Neural cell (in vitro differentiated cells): ENCODE measurements around the gene MICB. TPM values are rescaled to one million over a fixed set of nuclear protein-coding genes. Genes with fewer than 3 reads are reported as not detected.
A peak's percentile ranks its signal among the peaks of the same experiment; 100 is the strongest.

Experiments used
- H2AFZ ChIP-seq: fragments of 200-600, 300-800 bp; sonication (generic), shearing (Covaris generic); 2 replicates; pipeline ENCODE4 v1.6.0; 2014; ENCODE audit warnings: low read depth, mild to moderate bottlenecking, antibody characterized with exemption, low read length, moderate library complexity
- H3F3A ChIP-seq: fragments of 200-600 bp; shearing (Covaris generic); 2 replicates; pipeline ENCODE4 v1.6.1; 2016; ENCODE audit warnings: mild to moderate bottlenecking, moderate library complexity, mixed read lengths, antibody characterized with exemption, low read length; ENCODE audit not compliant: insufficient read depth, poor library complexity, severe bottlenecking
- H3K27ac ChIP-seq: fragments of 200-600, 300-800 bp; sonication (generic), shearing (Covaris generic); 2 replicates; pipeline ENCODE4 v1.5.1; 2014; ENCODE audit warnings: mild to moderate bottlenecking, low read length, moderate library complexity
- H3K27me3 ChIP-seq: fragments of 300-800, 200-600 bp; sonication (generic), shearing (Covaris generic); 2 replicates; pipeline ENCODE4 v1.6.0; 2014; ENCODE audit warnings: mild to moderate bottlenecking, low read depth, low read length, moderate library complexity; ENCODE audit not compliant: insufficient read depth
- H3K36me3 ChIP-seq: fragments of 300-800, 200-600 bp; sonication (generic), shearing (Covaris generic); 2 replicates; pipeline ENCODE4 v1.5.1; 2014; ENCODE audit warnings: mild to moderate bottlenecking, antibody characterized with exemption, low read length, moderate library complexity; ENCODE audit not compliant: insufficient read depth
- H3K4me2 ChIP-seq: fragments of 300-800, 200-600 bp; sonication (generic), shearing (Covaris generic); 2 replicates; pipeline ENCODE4 v1.6.0; 2014; ENCODE audit warnings: mild to moderate bottlenecking, low read length
- H3K4me3 ChIP-seq: fragments of 300-800, 200-600 bp; sonication (generic), shearing (Covaris generic); 2 replicates; pipeline ENCODE4 v1.5.1; 2014; ENCODE audit warnings: mild to moderate bottlenecking, low read length, moderate library complexity
- H3K79me2 ChIP-seq: fragments of 200-600 bp; shearing (Covaris generic); replicated peaks from 2 replicates; pipeline ENCODE4 v1.6.0; 2014; ENCODE audit warnings: mild to moderate bottlenecking, low read length, moderate library complexity; ENCODE audit not compliant: insufficient read depth
- H3K9ac ChIP-seq: fragments of 300-800, 200-600 bp; sonication (generic), shearing (Covaris generic); 2 replicates; pipeline ENCODE4 v1.6.1; 2016; ENCODE audit warnings: mild to moderate bottlenecking, low read length, mixed read lengths
- H3K9me2 ChIP-seq: fragments of 200-600 bp; shearing (Covaris generic); 2 replicates; pipeline ENCODE4 v1.6.1; 2016; ENCODE audit warnings: mild to moderate bottlenecking, low read length, mixed read lengths; ENCODE audit not compliant: insufficient read depth
- H3K9me3 ChIP-seq: fragments of 200-600, 300-800 bp; sonication (generic), shearing (Covaris generic); 2 replicates; pipeline ENCODE4 v1.6.1; 2016; ENCODE audit warnings: mild to moderate bottlenecking, mixed run types, low read length, moderate library complexity, mixed read lengths
- H4K20me1 ChIP-seq: fragments of 200-600 bp; shearing (Covaris generic); 2 replicates; pipeline ENCODE4 v1.6.1; 2016; ENCODE audit warnings: mild to moderate bottlenecking, mixed run types; ENCODE audit not compliant: insufficient read depth
- EP300 ChIP-seq: fragments of 450-650 bp; conservative IDR thresholded peaks from 2 replicates; pipeline ENCODE4 v1.6.1; 2014; ENCODE audit warnings: antibody characterized with exemption, mild to moderate bottlenecking, moderate library complexity; ENCODE audit not compliant: poor library complexity, severe bottlenecking
- EZH2 ChIP-seq: fragments of 200-600, 300-800 bp; shearing (Covaris generic), sonication (generic); IDR thresholded peaks from 2 replicates; pipeline ENCODE4 v1.6.1; 2014; ENCODE audit warnings: antibody characterized with exemption, low read length, borderline replicate concordance, mild to moderate bottlenecking; ENCODE audit not compliant: insufficient read depth, poor library complexity, severe bottlenecking
- MXI1 ChIP-seq: fragments of 450-650 bp; conservative IDR thresholded peaks from 2 replicates; pipeline ENCODE4 v1.6.1; 2014; ENCODE audit warnings: antibody characterized with exemption, mild to moderate bottlenecking; ENCODE audit not compliant: poor library complexity, severe bottlenecking
- POLR2AphosphoS5 ChIP-seq: IDR thresholded peaks from 2 replicates; pipeline ENCODE4 v1.6.1; 2012
- RAD21 ChIP-seq: fragments of 450-650 bp; conservative IDR thresholded peaks from 2 replicates; pipeline ENCODE4 v1.6.1; 2014; ENCODE audit warnings: antibody characterized with exemption, mild to moderate bottlenecking, moderate library complexity
- SMC3 ChIP-seq: fragments of 450-650 bp; conservative IDR thresholded peaks from 2 replicates; pipeline ENCODE4 v1.6.1; 2014; ENCODE audit warnings: antibody characterized with exemption, mild to moderate bottlenecking, moderate library complexity; ENCODE audit not compliant: poor library complexity
- TAF1 ChIP-seq: IDR thresholded peaks from 2 replicates; pipeline ENCODE4 v1.6.1; 2012; ENCODE audit warnings: low read depth
- polyA plus RNA-seq: library from polyadenylated mRNA; depleted of rRNA; stranded (reverse); fragments of >200 nt; gene quantifications from 2 replicates; pipeline ENCODE4 v1.2.3, GENCODE V29; 2014
- TF ChIP-seq, protein P1 (sequence below): IDR thresholded peaks from 2 replicates; pipeline ENCODE4 v1.6.1; 2012; ENCODE audit warnings: borderline replicate concordance
- TF ChIP-seq, protein P2 (sequence below): fragments of 450-650 bp; IDR thresholded peaks from 2 replicates; pipeline ENCODE4 v1.5.1; 2014; ENCODE audit warnings: antibody characterized with exemption, mild to moderate bottlenecking, moderate library complexity; ENCODE audit not compliant: poor library complexity, severe bottlenecking

The MICB gene
- polyA plus RNA-seq, 1 donor from 2014 or later, result not detected

DNA sequence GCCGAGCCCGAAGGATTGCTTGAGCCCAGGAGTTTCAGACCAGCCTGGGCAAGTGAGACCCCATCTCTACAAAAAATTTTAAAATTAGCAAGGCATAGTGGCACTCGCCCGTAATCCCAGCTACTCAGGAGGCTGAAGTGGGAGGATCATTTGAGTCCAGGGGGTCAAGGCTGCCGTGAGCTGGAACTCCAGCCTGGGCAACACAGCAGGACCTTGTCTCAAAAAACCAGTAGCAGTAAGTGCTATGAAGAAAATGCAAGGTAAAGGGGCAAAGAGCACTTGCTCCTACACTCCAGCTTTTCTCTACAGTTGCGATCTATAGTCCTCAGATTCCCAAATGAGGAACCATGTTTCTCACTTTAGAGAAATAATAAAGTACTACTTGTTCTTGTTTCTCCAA is 45.7 kb downstream of the MICB start:
- Histone ChIP-seq H3K4me3 (no peak overlapping the region), H3K79me2 (peaks cover 75% of the 10 kb centered on the region), H3K27ac (no peak overlapping the region), H3K9ac (no peak overlapping the region), H4K20me1 (peaks cover 20% of the 10 kb centered on the region), H3K27me3 (no peaks in the 10 kb centered on the region), H3K36me3 (peaks cover 4% of the 10 kb centered on the region), H2AFZ (no peak overlapping the region), H3K9me3 (no peaks in the 10 kb centered on the region), H3F3A (no peaks in the 10 kb centered on the region), H3K4me2 (no peak overlapping the region), H3K9me2 (no peaks in the 10 kb centered on the region)
- TF ChIP-seq POLR2AphosphoS5, result no peak
- TF ChIP-seq SMC3, result no peak
- no peak for TF ChIP-seq EZH2
- no peak for TF ChIP-seq EP300
- TF ChIP-seq TAF1, result no peak
- no peak for TF ChIP-seq RAD21
- TF ChIP-seq, protein P1, sequence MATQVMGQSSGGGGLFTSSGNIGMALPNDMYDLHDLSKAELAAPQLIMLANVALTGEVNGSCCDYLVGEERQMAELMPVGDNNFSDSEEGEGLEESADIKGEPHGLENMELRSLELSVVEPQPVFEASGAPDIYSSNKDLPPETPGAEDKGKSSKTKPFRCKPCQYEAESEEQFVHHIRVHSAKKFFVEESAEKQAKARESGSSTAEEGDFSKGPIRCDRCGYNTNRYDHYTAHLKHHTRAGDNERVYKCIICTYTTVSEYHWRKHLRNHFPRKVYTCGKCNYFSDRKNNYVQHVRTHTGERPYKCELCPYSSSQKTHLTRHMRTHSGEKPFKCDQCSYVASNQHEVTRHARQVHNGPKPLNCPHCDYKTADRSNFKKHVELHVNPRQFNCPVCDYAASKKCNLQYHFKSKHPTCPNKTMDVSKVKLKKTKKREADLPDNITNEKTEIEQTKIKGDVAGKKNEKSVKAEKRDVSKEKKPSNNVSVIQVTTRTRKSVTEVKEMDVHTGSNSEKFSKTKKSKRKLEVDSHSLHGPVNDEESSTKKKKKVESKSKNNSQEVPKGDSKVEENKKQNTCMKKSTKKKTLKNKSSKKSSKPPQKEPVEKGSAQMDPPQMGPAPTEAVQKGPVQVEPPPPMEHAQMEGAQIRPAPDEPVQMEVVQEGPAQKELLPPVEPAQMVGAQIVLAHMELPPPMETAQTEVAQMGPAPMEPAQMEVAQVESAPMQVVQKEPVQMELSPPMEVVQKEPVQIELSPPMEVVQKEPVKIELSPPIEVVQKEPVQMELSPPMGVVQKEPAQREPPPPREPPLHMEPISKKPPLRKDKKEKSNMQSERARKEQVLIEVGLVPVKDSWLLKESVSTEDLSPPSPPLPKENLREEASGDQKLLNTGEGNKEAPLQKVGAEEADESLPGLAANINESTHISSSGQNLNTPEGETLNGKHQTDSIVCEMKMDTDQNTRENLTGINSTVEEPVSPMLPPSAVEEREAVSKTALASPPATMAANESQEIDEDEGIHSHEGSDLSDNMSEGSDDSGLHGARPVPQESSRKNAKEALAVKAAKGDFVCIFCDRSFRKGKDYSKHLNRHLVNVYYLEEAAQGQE, result no peak
- TF ChIP-seq MXI1, result no peak
- TF ChIP-seq, protein P2, sequence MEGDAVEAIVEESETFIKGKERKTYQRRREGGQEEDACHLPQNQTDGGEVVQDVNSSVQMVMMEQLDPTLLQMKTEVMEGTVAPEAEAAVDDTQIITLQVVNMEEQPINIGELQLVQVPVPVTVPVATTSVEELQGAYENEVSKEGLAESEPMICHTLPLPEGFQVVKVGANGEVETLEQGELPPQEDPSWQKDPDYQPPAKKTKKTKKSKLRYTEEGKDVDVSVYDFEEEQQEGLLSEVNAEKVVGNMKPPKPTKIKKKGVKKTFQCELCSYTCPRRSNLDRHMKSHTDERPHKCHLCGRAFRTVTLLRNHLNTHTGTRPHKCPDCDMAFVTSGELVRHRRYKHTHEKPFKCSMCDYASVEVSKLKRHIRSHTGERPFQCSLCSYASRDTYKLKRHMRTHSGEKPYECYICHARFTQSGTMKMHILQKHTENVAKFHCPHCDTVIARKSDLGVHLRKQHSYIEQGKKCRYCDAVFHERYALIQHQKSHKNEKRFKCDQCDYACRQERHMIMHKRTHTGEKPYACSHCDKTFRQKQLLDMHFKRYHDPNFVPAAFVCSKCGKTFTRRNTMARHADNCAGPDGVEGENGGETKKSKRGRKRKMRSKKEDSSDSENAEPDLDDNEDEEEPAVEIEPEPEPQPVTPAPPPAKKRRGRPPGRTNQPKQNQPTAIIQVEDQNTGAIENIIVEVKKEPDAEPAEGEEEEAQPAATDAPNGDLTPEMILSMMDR, result no peak

DNA sequence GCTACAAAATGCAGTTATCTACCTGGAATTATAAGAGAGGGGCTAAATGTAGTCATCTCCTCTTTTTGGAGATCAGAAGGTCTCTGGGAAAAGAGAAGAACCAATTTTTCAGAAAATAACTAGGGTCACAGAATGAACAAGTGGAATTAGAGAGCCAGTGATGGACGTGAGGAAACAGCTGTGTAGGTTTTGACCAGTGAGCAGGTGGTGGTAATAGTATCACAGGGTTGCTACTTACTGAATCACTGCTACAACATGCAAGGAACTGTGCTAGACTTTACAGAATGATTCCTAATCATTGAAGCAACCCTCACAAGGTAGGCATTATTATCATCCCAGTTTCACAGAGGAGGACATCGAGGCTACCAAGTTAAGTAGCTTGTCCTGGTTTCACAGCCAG is 46.7 kb downstream of the MICB start:
- H3K4me2 ChIP-seq, result no peak overlapping the region
- peaks cover 9% of the 10 kb centered on the region for H4K20me1 ChIP-seq
- H3K4me3 ChIP-seq, result peak overlapping the region; percentile 69
- peak overlapping the region; percentile 80 for H3K9ac ChIP-seq
- no peak for TF ChIP-seq MXI1
- TF ChIP-seq, protein P2, result no peak
- TF ChIP-seq SMC3, result no peak
- TF ChIP-seq EP300, result no peak
- no peak for TF ChIP-seq TAF1
- TF ChIP-seq, protein P1, result no peak
- TF ChIP-seq RAD21, result no peak
- TF ChIP-seq EZH2, result no peak
- no peak for TF ChIP-seq POLR2AphosphoS5
- no peaks in the 10 kb centered on the region for H3K9me3 ChIP-seq
- no peaks in the 10 kb centered on the region for H3K27me3 ChIP-seq
- peaks cover 7% of the 10 kb centered on the region for H3K36me3 ChIP-seq
- H3F3A ChIP-seq, result no peaks in the 10 kb centered on the region
- no peak overlapping the region for H2AFZ ChIP-seq
- no peak overlapping the region for H3K27ac ChIP-seq
- H3K9me2 ChIP-seq, result no peaks in the 10 kb centered on the region
- H3K79me2 ChIP-seq, result peaks cover 68% of the 10 kb centered on the region
